ENCODE results near the gene NDRG2. TPM values are rescaled to one million over a fixed set of nuclear protein-coding genes. Genes with fewer than 3 reads are reported as not detected.

Gene NDRG2
- total RNA-seq, 4 donors from 2014 or later = 169 to 444 (median 218) TPM

- no peak for ATAC-seq (ENCODE audit: low FRiP score)
- TF ChIP-seq CTCF (IDR thresholded peaks at IDR 0.05) = no peak
- DNase-seq (ENCODE audit: low spot score) = no peak
Observed at GRCh38 chr14:21023817-21024584, 860 bp downstream of the NDRG2 start.

- no peak for ATAC-seq (ENCODE audit: low FRiP score)
- TF ChIP-seq CTCF (IDR thresholded peaks at IDR 0.05) = no peak
- DNase-seq (ENCODE audit: low spot score) = no peak
Observed at GRCh38 chr14:21023174-21023573, 1.7 kb downstream of the NDRG2 start.

DNA sequence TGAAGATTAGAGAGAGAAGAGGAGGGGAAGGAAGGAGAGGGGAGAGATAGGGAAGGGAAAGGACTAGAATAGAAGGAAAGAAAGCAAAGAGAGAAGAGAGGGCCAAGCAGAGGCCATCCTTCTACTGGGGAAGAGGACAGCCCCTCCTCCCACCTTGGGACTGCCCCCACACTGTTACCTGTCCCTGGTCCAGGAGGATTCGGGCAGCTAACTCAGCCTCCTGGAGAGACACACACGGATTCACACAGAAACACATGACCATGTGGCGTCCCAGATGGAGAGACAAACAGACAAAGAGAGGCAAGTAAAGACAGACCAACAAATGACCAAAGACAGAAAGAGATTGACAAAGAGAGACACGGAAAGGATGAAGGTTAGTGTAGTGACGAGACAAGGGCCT, 2.2 kb downstream of the NDRG2 start:
- ATAC-seq (ENCODE audit: low FRiP score) = no peak
- TF ChIP-seq CTCF (IDR thresholded peaks at IDR 0.05) = no peak
- DNase-seq (ENCODE audit: low spot score) = no peak

DNA sequence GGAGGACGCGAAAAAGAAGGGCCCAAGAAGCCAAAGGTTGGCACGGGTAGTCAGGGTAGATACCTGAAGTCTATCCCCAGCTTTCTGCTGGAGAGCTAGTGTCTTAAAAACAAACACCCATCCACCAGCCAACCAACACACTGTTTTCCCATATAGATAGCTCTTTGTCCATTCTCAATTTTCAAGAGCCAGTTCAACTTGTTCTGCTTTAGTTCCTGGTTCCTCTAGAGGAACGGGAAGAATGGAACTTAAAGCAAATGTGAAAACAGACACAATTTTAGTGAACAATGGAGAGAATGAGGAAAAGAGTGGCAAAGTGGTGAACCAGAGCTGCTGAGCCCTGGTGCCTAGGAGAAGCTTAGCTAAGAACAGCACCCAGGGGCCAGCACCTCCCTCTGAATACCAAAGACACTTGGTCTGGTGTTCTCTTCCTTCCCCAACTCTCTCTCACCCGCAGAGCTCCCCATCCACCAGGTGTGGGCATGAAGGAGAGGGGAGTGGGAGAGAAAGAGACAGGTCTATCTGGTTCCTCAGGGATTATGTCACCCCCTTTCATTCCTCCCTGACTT, 3.8 kb downstream of the NDRG2 start:
- no peak for TF ChIP-seq CTCF (IDR thresholded peaks at IDR 0.05)
- no peak for DNase-seq (ENCODE audit: low spot score)
- ATAC-seq (ENCODE audit: low FRiP score) = no peak

DNA sequence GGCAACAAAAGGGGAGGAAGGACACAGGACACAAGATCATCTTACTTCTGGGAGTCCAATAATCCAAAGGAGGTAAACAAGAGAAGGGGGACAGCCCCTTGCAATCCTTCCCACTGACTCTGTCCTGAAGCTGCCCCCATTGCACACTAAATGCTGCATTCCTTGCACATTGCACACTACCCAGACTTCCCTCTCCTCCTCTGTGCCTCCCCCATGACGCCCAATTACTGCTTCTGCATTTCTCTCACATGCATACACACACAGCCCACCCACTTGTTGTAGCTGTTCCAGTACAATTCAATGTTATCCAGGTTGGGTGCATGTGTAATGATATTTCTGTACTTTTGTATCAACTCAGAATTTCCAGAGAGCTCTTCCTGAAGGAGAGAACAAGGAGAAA, 5.5 kb downstream of the NDRG2 start:
- no peak for DNase-seq (ENCODE audit: low spot score)
- ATAC-seq (ENCODE audit: low FRiP score) = no peak
- no peak for TF ChIP-seq CTCF (IDR thresholded peaks at IDR 0.05)

DNA sequence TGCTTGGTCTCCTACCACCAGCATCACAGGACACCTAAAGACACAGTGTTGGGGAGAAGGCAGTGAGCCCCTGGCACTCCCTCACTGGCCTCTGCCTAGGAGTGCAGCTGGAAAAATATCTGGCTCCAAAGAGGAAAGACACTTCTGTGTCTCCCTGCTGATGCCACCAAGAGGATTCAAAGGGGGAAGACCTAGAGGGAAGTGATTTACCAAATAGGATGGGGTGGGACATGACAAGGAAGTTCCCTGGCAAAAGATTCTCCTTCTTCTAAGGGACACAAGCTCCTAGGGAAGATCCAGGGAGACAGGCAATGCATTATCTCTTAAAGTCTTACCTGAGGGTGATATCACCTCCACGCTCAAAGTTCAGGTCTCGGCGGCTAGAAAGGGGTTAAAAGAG, 6.1 kb downstream of the NDRG2 start:
- TF ChIP-seq CTCF (IDR thresholded peaks at IDR 0.05) = no peak
- ATAC-seq (ENCODE audit: low FRiP score) (no peak), DNase-seq (ENCODE audit: low spot score) (no peak)

- ATAC-seq (ENCODE audit: low FRiP score) (no peak), DNase-seq (ENCODE audit: low spot score) (no peak)
- TF ChIP-seq CTCF (IDR thresholded peaks at IDR 0.05) = no peak
Observed at GRCh38 chr14:21018286-21018685, 6.6 kb downstream of the NDRG2 start.

All from omental fat pad (tissue), 4 donors.